SK-N-SH (cell line): ENCODE measurements around the gene FGD4. TPM values are rescaled to one million over a fixed set of nuclear protein-coding genes. Genes with fewer than 3 reads are reported as not detected.

Experiments
- CTCF ChIA-PET: fragments of 300-600, 350-600 bp; formaldehyde crosslinking; extraction: SDS; loops from one replicate; lab custom pipeline; 2021; lab: Yijun Ruan, JAX
- POLR2A ChIA-PET: fragments of 350-600 bp; sonication (Branson Sonifier 250); formaldehyde crosslinking; extraction: SDS; loops from one replicate; lab custom pipeline; 2020; ENCODE audit warnings: antibody characterized with exemption, inconsistent platforms; lab: Yijun Ruan, JAX
- DNase-seq: peaks from one replicate; pipeline ENCODE4 v3.0.0; 2012
- H2AFZ ChIP-seq: fragments of 200-600 bp; sonication (generic); 2 replicates; pipeline ENCODE4 v1.8.1; 2016; ENCODE audit warnings: antibody characterized with exemption, mild to moderate bottlenecking, low read depth
- H3F3A ChIP-seq: fragments of 200-600 bp; sonication (generic); replicated peaks from 2 replicates; pipeline ENCODE3; 2016; ENCODE audit warnings: antibody characterized with exemption, mild to moderate bottlenecking; ENCODE audit not compliant: insufficient read depth
- H3K27ac ChIP-seq, 2 experiments: fragments of 200-500 bp in 1 of 2; fragments of 200-600 bp in 1 of 2; sonication (Bioruptor generic) in 1 of 2; sonication (generic), shearing (Covaris generic) in 1 of 2; 2 replicates each; pipeline versions ENCODE4 v1.5.1 to v1.6.1; 2014 to 2016; ENCODE audit warnings: low read depth in 2 of 2, inconsistent platforms in 1 of 2, low read length in 1 of 2, mild to moderate bottlenecking in 1 of 2, mixed read lengths in 1 of 2
- H3K27me3 ChIP-seq: fragments of 200-600 bp; sonication (generic), shearing (Covaris generic); 2 replicates; pipeline ENCODE4 v1.6.1; 2016; ENCODE audit warnings: mixed run types; ENCODE audit not compliant: insufficient read depth
- H3K36me3 ChIP-seq, 2 experiments: fragments of 200-500 bp in 1 of 2; fragments of 200-600 bp in 1 of 2; sonication (Bioruptor generic) in 1 of 2; sonication (generic) in 1 of 2; replicated peaks in 1 of 2; 2 replicates each; pipeline versions ENCODE3 to v1.5.1; 2014 to 2016; ENCODE audit warnings: low read length in 1 of 2, mild to moderate bottlenecking in 1 of 2; ENCODE audit not compliant: insufficient read depth in 2 of 2, control insufficient read depth in 1 of 2
- H3K4me1 ChIP-seq, 2 experiments: fragments of 200-500 bp in 1 of 2; fragments of 200-600 bp in 1 of 2; sonication (Bioruptor generic) in 1 of 2; sonication (generic), shearing (Covaris generic) in 1 of 2; 2 replicates each; pipeline versions ENCODE4 v1.5.1 to v1.6.1; 2014 to 2016; ENCODE audit warnings: low read depth in 1 of 2, low read length in 1 of 2, mixed run types in 1 of 2; ENCODE audit not compliant: insufficient read depth in 2 of 2, control insufficient read depth in 1 of 2
- H3K4me2 ChIP-seq: fragments of 200-600 bp; sonication (generic), shearing (Covaris generic); 2 replicates; pipeline ENCODE4 v1.6.1; 2017; ENCODE audit warnings: mixed run types
- H3K4me3 ChIP-seq, 2 experiments: fragments of 200-500 bp in 1 of 2; fragments of 200-600 bp in 1 of 2; sonication (Bioruptor generic) in 1 of 2; sonication (generic), shearing (Covaris generic) in 1 of 2; 2 replicates each; pipeline versions ENCODE4 v1.5.1 to v1.8.1; 2014 to 2016; ENCODE audit warnings: low read depth in 2 of 2, inconsistent platforms in 1 of 2, low read length in 1 of 2, mild to moderate bottlenecking in 1 of 2, mixed read lengths in 1 of 2, moderate library complexity in 1 of 2
- H3K79me2 ChIP-seq: fragments of 200-600 bp; sonication (generic); 2 replicates; pipeline ENCODE4 v1.8.1; 2017; ENCODE audit warnings: mild to moderate bottlenecking; ENCODE audit not compliant: insufficient read depth
- H3K9ac ChIP-seq: fragments of 200-600 bp; sonication (generic); 2 replicates; pipeline ENCODE4 v1.6.1; 2017; ENCODE audit warnings: mixed run types
- H3K9me2 ChIP-seq: fragments of 200-600 bp; sonication (generic); 2 replicates; pipeline ENCODE4 v1.6.1; 2017; ENCODE audit warnings: mixed run types
- H3K9me3 ChIP-seq: fragments of 200-600 bp; sonication (generic); 2 replicates; pipeline ENCODE4 v1.6.1; 2017; ENCODE audit warnings: mixed run types, mild to moderate bottlenecking, moderate library complexity
- H4K20me1 ChIP-seq: fragments of 200-600 bp; sonication (generic); 2 replicates; pipeline ENCODE4 v1.6.1; 2017; ENCODE audit warnings: mild to moderate bottlenecking, mixed run types; ENCODE audit not compliant: insufficient read depth
- EZH2phosphoT487 ChIP-seq: fragments of 200-600 bp; sonication (generic); IDR thresholded peaks from 2 replicates; pipeline ENCODE4 v1.6.1; 2017; ENCODE audit warnings: low read depth, mixed run types, mild to moderate bottlenecking, antibody characterized with exemption, moderate library complexity, borderline replicate concordance
- FOXJ3 ChIP-seq: sonication (generic); formaldehyde crosslinking; IDR thresholded peaks from 2 replicates; pipeline ENCODE4 v1.5.1; 2020; ENCODE audit warnings: mild to moderate bottlenecking, missing genetic modification reagents
- FOXM1 ChIP-seq: IDR thresholded peaks from 2 replicates; pipeline ENCODE4 v1.4.0; 2012; ENCODE audit warnings: low read depth, mild to moderate bottlenecking
- MEF2A ChIP-seq: IDR thresholded peaks from 2 replicates; pipeline ENCODE4 v1.4.0; 2012; ENCODE audit warnings: low read depth, borderline replicate concordance
- NFIC ChIP-seq: IDR thresholded peaks from 2 replicates; pipeline ENCODE4 v1.4.0; 2012; ENCODE audit warnings: borderline replicate concordance
- PBX3 ChIP-seq: IDR thresholded peaks from 2 replicates; pipeline ENCODE4; 2012
- POLR2AphosphoS5 ChIP-seq: IDR thresholded peaks from 2 replicates; pipeline ENCODE4 v1.6.1; 2012; ENCODE audit warnings: low read depth, low read length
- RAD21 ChIP-seq: IDR thresholded peaks from 2 replicates; pipeline ENCODE4 v1.6.1; 2012; ENCODE audit warnings: mild to moderate bottlenecking, low read length
- RCOR1 ChIP-seq: fragments of 150-350 bp; IDR thresholded peaks from 2 replicates; pipeline ENCODE4 v1.6.1; 2017; ENCODE audit warnings: antibody characterized with exemption, low read length
- RFX5 ChIP-seq: IDR thresholded peaks from 2 replicates; pipeline ENCODE4 v1.6.1; 2012; ENCODE audit warnings: mild to moderate bottlenecking, improper control_type of control experiment, low read length
- RXRA ChIP-seq: IDR thresholded peaks from 2 replicates; pipeline ENCODE4 v1.4.0; 2012; ENCODE audit warnings: low read depth, mild to moderate bottlenecking, borderline replicate concordance
- SIN3A ChIP-seq: IDR thresholded peaks from 2 replicates; pipeline ENCODE4 v1.6.1; 2012; ENCODE audit warnings: low read depth, mild to moderate bottlenecking, low read length, moderate library complexity, borderline replicate concordance
- TCF12 ChIP-seq: IDR thresholded peaks from 2 replicates; pipeline ENCODE4 v1.4.0; 2012
- USF2 ChIP-seq: fragments of 150-350 bp; IDR thresholded peaks from 2 replicates; pipeline ENCODE4 v1.6.1; 2017; ENCODE audit warnings: antibody characterized with exemption, low read length, low read depth, borderline replicate concordance
- YY1 ChIP-seq: IDR thresholded peaks from 2 replicates; pipeline ENCODE4 v1.4.0; 2012; ENCODE audit warnings: low read depth, mild to moderate bottlenecking
- WGBS: methylation state at CpG from one replicate; pipeline ENCODE4 v1.1.6; 2017; ENCODE audit warnings: low lambda C conversion rate; 5-methylcytosine and 5-hydroxymethylcytosine counted together
- polyA plus RNA-seq, 3 experiments: library from polyadenylated mRNA; depleted of rRNA; stranded (reverse); fragments of >200 nt; gene quantifications; 2 replicates each; pipeline ENCODE4 v1.2.3, GENCODE V29; 2012

Gene FGD4
- polyA plus RNA-seq, 1 of the 3 experiments (the other 2 are of a cell fraction), result 0.26 TPM

- Histone ChIP-seq H3K36me3 (no peaks in the 10 kb centered on the region), H3K4me3 (no peak overlapping the region), H3K9me2 (no peaks in the 10 kb centered on the region), H3K9me3 (no peaks in the 10 kb centered on the region), H3K27ac (peak overlapping the region in 1 of 2 experiments; percentile 6; a peak in 1 of 4 replicates), H3K27me3 (no peaks in the 10 kb centered on the region), H3K4me1 (peaks cover 0 to 25% of the 10 kb centered on the region in 2 experiments; a peak in 3 of 4 replicates), H3K4me2 (peak overlapping the region; percentile 24; the same call in 1 of the 2 replicates), H3F3A (no peaks in the 10 kb centered on the region), H2AFZ (no peak overlapping the region), H3K79me2 (no peaks in the 10 kb centered on the region), H3K9ac (no peak overlapping the region), H4K20me1 (no peaks in the 10 kb centered on the region)
- 44% methylated on average over 1 of the region's 1 CpG for WGBS
- POLR2A ChIA-PET, result no interaction called here
- no peak for DNase-seq
- CTCF ChIA-PET, result interaction anchor here (0.8 to 8.3 kb wide), 8 partner anchors 11 to 298 kb away, joined by 3 to 87 read pairs (median 10); partner anchors contain the start of gene YARS2
- TF ChIP-seq RCOR1, result no peak
- no peak for TF ChIP-seq RXRA
- no peak for TF ChIP-seq TCF12
- no peak for TF ChIP-seq RAD21
- TF ChIP-seq USF2, result no peak
- TF ChIP-seq NFIC, result no peak
Observed at GRCh38 chr12:32457251-32458025, 58.1 kb downstream of the FGD4 start.

- Histone ChIP-seq H3F3A (no peaks in the 10 kb centered on the region), H3K4me1 (peaks cover 0 to 15% of the 10 kb centered on the region in 2 experiments; a peak in 2 of 4 replicates), H3K9me2 (no peaks in the 10 kb centered on the region), H3K4me3 (no peak overlapping the region), H3K9ac (no peak overlapping the region), H3K27ac (no peak overlapping the region), H3K4me2 (no peak overlapping the region), H3K79me2 (no peaks in the 10 kb centered on the region), H4K20me1 (no peaks in the 10 kb centered on the region), H2AFZ (no peak overlapping the region), H3K9me3 (no peaks in the 10 kb centered on the region), H3K27me3 (no peaks in the 10 kb centered on the region), H3K36me3 (no peaks in the 10 kb centered on the region)
- 100% methylated on average over 1 of the region's 1 CpG for WGBS
- ChIA-PET CTCF (interaction anchor here (1.6 to 3.3 kb wide), 3 partner anchors 15 to 212 kb away, joined by 7 to 10 read pairs (median 7); no protein-coding TSS in a partner anchor), POLR2A (no interaction called here)
- TF ChIP-seq RAD21, result no peak
- TF ChIP-seq POLR2AphosphoS5, result no peak
- no peak for TF ChIP-seq RXRA
- no peak for TF ChIP-seq RFX5
- no peak for TF ChIP-seq YY1
- TF ChIP-seq TCF12, result no peak
- TF ChIP-seq MEF2A, result no peak
- TF ChIP-seq FOXM1, result no peak
- TF ChIP-seq SIN3A, result no peak
- TF ChIP-seq NFIC, result no peak
- no peak for TF ChIP-seq FOXJ3 (CRISPR knock-in tag)
- no peak for TF ChIP-seq PBX3
- TF ChIP-seq EZH2phosphoT487, result no peak
- DNase-seq, result no peak
Observed at GRCh38 chr12:32460638-32461037, 61.3 kb downstream of the FGD4 start.
